Thoracic aorta (tissue), 2 donors: ENCODE results near the gene PTRH1. TPM values are rescaled to one million over a fixed set of nuclear protein-coding genes. Genes with fewer than 3 reads are reported as not detected.

Experiments
- ATAC-seq: fragments of 150-250 bp; one replicate; pipeline ENCODE4 v1.8.0; 2017; ENCODE audit warnings: low read depth; ENCODE audit not compliant: insufficient number of reproducible peaks, low FRiP score
- DNase-seq: peaks from one replicate; pipeline ENCODE4 v3.0.0-alpha.2; 2020; ENCODE audit warnings: low spot score
- H3K27ac ChIP-seq, 2 donors: fragments of 200-600 bp; sonication (generic); 1 replicate in 1 of 2; 2 replicates in 1 of 2; pipeline ENCODE4 v1.5.1; 2016; ENCODE audit warnings: mild to moderate bottlenecking in 2 of 2, moderate library complexity in 2 of 2
- H3K27me3 ChIP-seq: fragments of 200-600 bp; sonication (generic); replicated peaks from 2 replicates; pipeline ENCODE4 v1.6.0; 2016; ENCODE audit warnings: mild to moderate bottlenecking; ENCODE audit not compliant: insufficient read depth
- H3K36me3 ChIP-seq: fragments of 200-600 bp; sonication (generic); one replicate; pipeline ENCODE4 v1.5.1; 2016
- H3K4me1 ChIP-seq, 2 donors: fragments of 200-600 bp; sonication (generic); 1 replicate in 1 of 2; 2 replicates in 1 of 2; pipeline versions ENCODE4 v1.5.1 to v1.6.0; 2016; ENCODE audit warnings: low read depth in 2 of 2, mild to moderate bottlenecking in 1 of 2; ENCODE audit not compliant: control insufficient read depth in 1 of 2
- H3K4me3 ChIP-seq: fragments of 200-600 bp; sonication (generic); 2 replicates; pipeline ENCODE4 v1.5.1; 2016; ENCODE audit warnings: mild to moderate bottlenecking
- H3K9me3 ChIP-seq: fragments of 200-600 bp; sonication (generic); 2 replicates; pipeline ENCODE4 v1.5.1; 2016
- CTCF ChIP-seq: fragments of 200-600 bp; sonication (generic); IDR thresholded peaks from one replicate; pipeline ENCODE4 v1.5.1; 2019; ENCODE audit warnings: antibody characterized with exemption
- total RNA-seq, 2 donors: library from RNA; depleted of rRNA; stranded (reverse); fragments of >200 nt; gene quantifications; one replicate each; pipeline versions ENCODE4 v1.1.0 to v1.2.3, GENCODE V29; 2016

Gene PTRH1
- total RNA-seq, 2 donors from 2014 or later, result 9.3 to 25.9 TPM

- Histone ChIP-seq H3K4me3 (no peak overlapping the region), H3K9me3 (no peaks in the 10 kb centered on the region), H3K27ac (no peak overlapping the region), H3K4me1 (no peaks in the 10 kb centered on the region), H3K36me3 (peaks cover 37% of the 10 kb centered on the region), H3K27me3 (no peaks in the 10 kb centered on the region)
- ATAC-seq, result no peak
- TF ChIP-seq CTCF, result no peak
- DNase-seq, result no peak
Measured at GRCh38 chr9:127679506-127679905, 36.0 kb downstream of the PTRH1 start.

GRCh38 chr9:127676638-127677037, 38.8 kb downstream of the PTRH1 start:
- no peak for TF ChIP-seq CTCF
- no peak overlapping the region for H3K27ac ChIP-seq
- H3K4me1 ChIP-seq, result no peaks in the 10 kb centered on the region
- H3K9me3 ChIP-seq, result no peaks in the 10 kb centered on the region
- no peaks in the 10 kb centered on the region for H3K27me3 ChIP-seq
- no peak overlapping the region for H3K4me3 ChIP-seq
- peaks cover 43% of the 10 kb centered on the region for H3K36me3 ChIP-seq
- ATAC-seq (no peak), DNase-seq (no peak)

GRCh38 chr9:127673234-127673633, 42.2 kb downstream of the PTRH1 start:
- H3K27me3 ChIP-seq, result no peaks in the 10 kb centered on the region
- ATAC-seq (no peak), DNase-seq (no peak)
- H3K27ac ChIP-seq, result no peak overlapping the region
- H3K4me3 ChIP-seq, result no peak overlapping the region
- peaks cover 29% of the 10 kb centered on the region for H3K36me3 ChIP-seq
- no peaks in the 10 kb centered on the region for H3K9me3 ChIP-seq
- TF ChIP-seq CTCF, result no peak
- H3K4me1 ChIP-seq, result no peaks in the 10 kb centered on the region

- no peak for DNase-seq
- H3K4me1 ChIP-seq, result no peaks in the 10 kb centered on the region
Measured at GRCh38 chr9:127667906-127668305, 47.6 kb downstream of the PTRH1 start.

GRCh38 chr9:127667127-127667844, 48.2 kb downstream of the PTRH1 start:
- no peak for ATAC-seq
- no peak for DNase-seq
- H3K4me1 ChIP-seq, result no peaks in the 10 kb centered on the region
- H3K4me3 ChIP-seq, result no peak overlapping the region
- H3K27me3 ChIP-seq, result no peaks in the 10 kb centered on the region
- TF ChIP-seq CTCF, result no peak
- no peaks in the 10 kb centered on the region for H3K9me3 ChIP-seq
- H3K36me3 ChIP-seq, result peaks cover 16% of the 10 kb centered on the region
- no peak overlapping the region for H3K27ac ChIP-seq

More at GRCh38 chr9:127667906-127668305, 47.6 kb downstream of the PTRH1 start:
- Histone ChIP-seq H3K27me3 (no peaks in the 10 kb centered on the region), H3K4me3 (no peak overlapping the region), H3K36me3 (peaks cover 18% of the 10 kb centered on the region), H3K27ac (no peak overlapping the region), H3K9me3 (no peaks in the 10 kb centered on the region)
- no peak for TF ChIP-seq CTCF
- no peak for ATAC-seq
